Stimulated activated CD8-positive, alpha-beta memory T cell treated with anti-CD3 and anti-CD28 coated beads, Interleukin-12 subunit alpha, Interleukin-12 subunit beta, amount 100 ng/mL, for 24 hours (primary cell): Measurements from ENCODE around the gene GMPS.
"Not testable (repeated sequence)": the region's sequence is repeated elsewhere in the genome, so short reads cannot be mapped to it uniquely, and the experiment has no call there.

Experiments used
- DNase-seq: peaks from one replicate; pipeline ENCODE4 v3.0.0-alpha.2; 2020; ENCODE audit errors: extremely low read depth

The GMPS gene

GRCh38 chr3:155872904-155873646 is 2.6 kb downstream of the GMPS start:
- DNase-seq, result no peak

- no peak for DNase-seq
These were observed 5.6 kb downstream of the GMPS start for GRCh38 chr3:155876037-155876436.

- no peak for DNase-seq
These were observed 6.1 kb downstream of the GMPS start for GRCh38 chr3:155876503-155876902.

- DNase-seq, result no peak
These were observed 9.8 kb downstream of the GMPS start for GRCh38 chr3:155880286-155880685.

- no peak for DNase-seq
These were observed 13.8 kb downstream of the GMPS start for GRCh38 chr3:155884292-155884691.

- DNase-seq, result no peak
These were observed 14.8 kb downstream of the GMPS start for GRCh38 chr3:155885292-155885691.

- DNase-seq, result not testable (repeated sequence)
These were observed 15.9 kb downstream of the GMPS start for GRCh38 chr3:155886348-155886747.

GRCh38 chr3:155886915-155887314 is 16.5 kb downstream of the GMPS start:
- no peak for DNase-seq

- DNase-seq, result no peak
These were observed 18.8 kb downstream of the GMPS start for GRCh38 chr3:155889212-155889611.

GRCh38 chr3:155889952-155890351 is 19.5 kb downstream of the GMPS start:
- DNase-seq, result no peak

- no peak for DNase-seq
These were observed 20.3 kb downstream of the GMPS start for GRCh38 chr3:155890671-155891190.

- no peak for DNase-seq
These were observed 20.9 kb downstream of the GMPS start for GRCh38 chr3:155891321-155891720.

- no peak for DNase-seq
These were observed 25.0 kb downstream of the GMPS start for GRCh38 chr3:155895379-155895900.

GRCh38 chr3:155906900-155907299 is 36.5 kb downstream of the GMPS start:
- no peak for DNase-seq

GRCh38 chr3:155908086-155908485 is 37.6 kb downstream of the GMPS start:
- no peak for DNase-seq

- no peak for DNase-seq
These were observed 38.2 kb downstream of the GMPS start for GRCh38 chr3:155908605-155909004.

GRCh38 chr3:155912090-155912489 is 41.6 kb downstream of the GMPS start:
- DNase-seq, result no peak

GRCh38 chr3:155912579-155913190 is 42.2 kb downstream of the GMPS start:
- DNase-seq, result no peak

GRCh38 chr3:155917781-155918180 is 47.3 kb downstream of the GMPS start:
- no peak for DNase-seq

- no peak for DNase-seq
These were observed 49.3 kb downstream of the GMPS start for GRCh38 chr3:155919728-155920127.

- no peak for DNase-seq
These were observed 51.0 kb downstream of the GMPS start for GRCh38 chr3:155921486-155921885.

GRCh38 chr3:155934230-155934629 is 63.8 kb downstream of the GMPS start:
- no peak for DNase-seq

- no peak for DNase-seq
These were observed 68.0 kb downstream of the GMPS start for GRCh38 chr3:155938409-155938808.
